GM21737 (cell line): ENCODE results near the gene NXF2B.
"Not testable (repeated sequence)": the region's sequence is repeated elsewhere in the genome, so short reads cannot be mapped to it uniquely, and the experiment has no call there.

Source experiments
- ATAC-seq: cut with Tn5 transposase; IDR thresholded peaks from one replicate; pipeline ENCODE4 v1.9.1; 2021; ENCODE audit warnings: mild to moderate bottlenecking, moderate library complexity; ENCODE audit not compliant: unreplicated experiment

Gene NXF2B

GRCh38 chrX:102439908-102440307 is at the start of gene NXF2B:
TSS of gene NXF2B (minus strand) at chrX:102440008. CDS start at chrX:102380036, 59,972 bp downstream.
- ATAC-seq = not testable (repeated sequence)

- not testable (repeated sequence) for ATAC-seq
Observed at GRCh38 chrX:102478765-102479164, 39.0 kb upstream of the NXF2B start.

GRCh38 chrX:102471762-102472220 is 32.0 kb upstream of the NXF2B start, which contains the start of gene TCP11X2:
TSS of gene TCP11X2 (minus strand) at chrX:102471812.
- ATAC-seq = not testable (repeated sequence)

- ATAC-seq = not testable (repeated sequence)
Observed at GRCh38 chrX:102470215-102470614, 30.4 kb upstream of the NXF2B start.

GRCh38 chrX:102458615-102459014 is 18.8 kb upstream of the NXF2B start:
- not testable (repeated sequence) for ATAC-seq

GRCh38 chrX:102414493-102414892 is 25.3 kb downstream of the NXF2B start:
- not testable (repeated sequence) for ATAC-seq

- no peak for ATAC-seq
Observed at GRCh38 chrX:102345916-102346315, 93.9 kb downstream of the NXF2B start.

- ATAC-seq = no peak
Observed at GRCh38 chrX:102341867-102342266, 97.9 kb downstream of the NXF2B start.

GRCh38 chrX:102339312-102340298 is 100.2 kb downstream of the NXF2B start:
- ATAC-seq = no peak

- ATAC-seq = no peak
Observed at GRCh38 chrX:102338162-102338561, 101.6 kb downstream of the NXF2B start.
